ENCODE results near the gene P3H1. TPM values are rescaled to one million over a fixed set of nuclear protein-coding genes. Genes with fewer than 3 reads are reported as not detected.
"Not testable (repeated sequence)": the region's sequence is repeated elsewhere in the genome, so short reads cannot be mapped to it uniquely, and the experiment has no call there.

The P3H1 gene
- total RNA-seq, 2 donors from 2014 or later, result 21.0 to 52.1 TPM

- no peak overlapping the region for H3K4me3 ChIP-seq
Measured at GRCh38 chr1:42733415-42734200, 33.2 kb downstream of the P3H1 start.

GRCh38 chr1:42732126-42732680 is 34.6 kb downstream of the P3H1 start:
- H3K27ac ChIP-seq, result no peak overlapping the region
- H3K9me3 ChIP-seq, result no peaks in the 10 kb centered on the region
- 81% methylated on average over 10 of the region's 10 CpGs for WGBS
- no peaks in the 10 kb centered on the region for H3K27me3 ChIP-seq (replicated peaks; ENCODE audit: insufficient read depth)
- no peak for DNase-seq (ENCODE audit: low spot score)
- no peak overlapping the region for H3K4me3 ChIP-seq
- H3K4me1 ChIP-seq (replicated peaks), result no peaks in the 10 kb centered on the region
- intact Hi-C loops (cut with DNase I), result no loop called here
- no peak for TF ChIP-seq POLR2AphosphoS5 (IDR thresholded peaks at IDR 0.05)
- no peak for TF ChIP-seq POLR2A (IDR thresholded peaks at IDR 0.05)
- no peak for TF ChIP-seq CTCF (IDR thresholded peaks at IDR 0.05)
- no peaks in the 10 kb centered on the region for H3K36me3 ChIP-seq

More at GRCh38 chr1:42733415-42734200, 33.2 kb downstream of the P3H1 start:
- no peaks in the 10 kb centered on the region for H3K27me3 ChIP-seq (replicated peaks; ENCODE audit: insufficient read depth)
- no peaks in the 10 kb centered on the region for H3K4me1 ChIP-seq (replicated peaks)
- no peak for TF ChIP-seq POLR2AphosphoS5 (IDR thresholded peaks at IDR 0.05)
- TF ChIP-seq POLR2A (IDR thresholded peaks at IDR 0.05), result no peak
- intact Hi-C loops (cut with DNase I), result no loop called here
- no peak overlapping the region for H3K27ac ChIP-seq
- 87% methylated on average over 12 of the region's 12 CpGs for WGBS
- no peaks in the 10 kb centered on the region for H3K9me3 ChIP-seq
- no peaks in the 10 kb centered on the region for H3K36me3 ChIP-seq
- no peak for DNase-seq (ENCODE audit: low spot score)

- 66% methylated on average over 3 of the region's 3 CpGs for WGBS
- no peaks in the 10 kb centered on the region for H3K9me3 ChIP-seq
- H3K36me3 ChIP-seq, result no peaks in the 10 kb centered on the region
- no peak for DNase-seq (ENCODE audit: low spot score)
- no peaks in the 10 kb centered on the region for H3K4me1 ChIP-seq (replicated peaks)
- no peak overlapping the region for H3K4me3 ChIP-seq
- no peak overlapping the region for H3K27ac ChIP-seq
- H3K27me3 ChIP-seq (replicated peaks; ENCODE audit: insufficient read depth), result no peaks in the 10 kb centered on the region
- intact Hi-C loops (cut with DNase I), result no loop called here
- TF ChIP-seq CTCF (IDR thresholded peaks at IDR 0.05), result no peak
- TF ChIP-seq POLR2A (IDR thresholded peaks at IDR 0.05), result no peak
- TF ChIP-seq POLR2AphosphoS5 (IDR thresholded peaks at IDR 0.05), result no peak
Measured at GRCh38 chr1:42731585-42731984, 35.2 kb downstream of the P3H1 start.

- Histone ChIP-seq H3K4me1 (replicated peaks) (no peaks in the 10 kb centered on the region), H3K4me3 (no peak overlapping the region), H3K36me3 (no peaks in the 10 kb centered on the region), H3K27me3 (replicated peaks; ENCODE audit: insufficient read depth) (no peaks in the 10 kb centered on the region), H3K9me3 (no peaks in the 10 kb centered on the region), H3K27ac (no peak overlapping the region)
- intact Hi-C loops (cut with DNase I), result no loop called here
- TF ChIP-seq POLR2AphosphoS5 (IDR thresholded peaks at IDR 0.05) (no peak), CTCF (IDR thresholded peaks at IDR 0.05) (no peak), POLR2A (IDR thresholded peaks at IDR 0.05) (no peak)
- WGBS, result 74% methylated on average over 4 of the region's 4 CpGs
- no peak for DNase-seq (ENCODE audit: low spot score)
Measured at GRCh38 chr1:42730988-42731387, 35.8 kb downstream of the P3H1 start.

GRCh38 chr1:42730002-42730401 is 36.8 kb downstream of the P3H1 start:
- Histone ChIP-seq H3K9me3 (no peaks in the 10 kb centered on the region), H3K4me1 (replicated peaks) (no peaks in the 10 kb centered on the region), H3K27me3 (replicated peaks; ENCODE audit: insufficient read depth) (no peaks in the 10 kb centered on the region), H3K27ac (no peak overlapping the region), H3K4me3 (no peak overlapping the region), H3K36me3 (no peaks in the 10 kb centered on the region)
- no peak for DNase-seq (ENCODE audit: low spot score)
- intact Hi-C loops (cut with DNase I), result no loop called here
- TF ChIP-seq CTCF (IDR thresholded peaks at IDR 0.05) (no peak), POLR2A (IDR thresholded peaks at IDR 0.05) (no peak)
- WGBS, result 93% methylated on average over 3 of the region's 3 CpGs

- H3K4me1 ChIP-seq (replicated peaks); H3K9me3 ChIP-seq; H3K27me3 ChIP-seq (replicated peaks; ENCODE audit: insufficient read depth); intact Hi-C loops (cut with DNase I); DNase-seq (ENCODE audit: low spot score); H3K27ac ChIP-seq; H3K36me3 ChIP-seq; H3K4me3 ChIP-seq: not testable (repeated sequence)
- WGBS, result 94% methylated on average over 4 of the region's 4 CpGs
Measured at GRCh38 chr1:42725820-42726219, 41.0 kb downstream of the P3H1 start.

Measured in prostate gland (tissue), 2 donors.